NCI-H2029 treated with DMSO at 0.1 percent for 48 hours (cell line): ENCODE measurements around the gene LOXL3.
A peak's percentile ranks its signal among the peaks of the same experiment; 100 is the strongest.

Source experiments
- DNase-seq: peaks from one replicate; lab custom pipeline; 2025; lab: John Stamatoyannopoulos, UW

Gene LOXL3, protein sequence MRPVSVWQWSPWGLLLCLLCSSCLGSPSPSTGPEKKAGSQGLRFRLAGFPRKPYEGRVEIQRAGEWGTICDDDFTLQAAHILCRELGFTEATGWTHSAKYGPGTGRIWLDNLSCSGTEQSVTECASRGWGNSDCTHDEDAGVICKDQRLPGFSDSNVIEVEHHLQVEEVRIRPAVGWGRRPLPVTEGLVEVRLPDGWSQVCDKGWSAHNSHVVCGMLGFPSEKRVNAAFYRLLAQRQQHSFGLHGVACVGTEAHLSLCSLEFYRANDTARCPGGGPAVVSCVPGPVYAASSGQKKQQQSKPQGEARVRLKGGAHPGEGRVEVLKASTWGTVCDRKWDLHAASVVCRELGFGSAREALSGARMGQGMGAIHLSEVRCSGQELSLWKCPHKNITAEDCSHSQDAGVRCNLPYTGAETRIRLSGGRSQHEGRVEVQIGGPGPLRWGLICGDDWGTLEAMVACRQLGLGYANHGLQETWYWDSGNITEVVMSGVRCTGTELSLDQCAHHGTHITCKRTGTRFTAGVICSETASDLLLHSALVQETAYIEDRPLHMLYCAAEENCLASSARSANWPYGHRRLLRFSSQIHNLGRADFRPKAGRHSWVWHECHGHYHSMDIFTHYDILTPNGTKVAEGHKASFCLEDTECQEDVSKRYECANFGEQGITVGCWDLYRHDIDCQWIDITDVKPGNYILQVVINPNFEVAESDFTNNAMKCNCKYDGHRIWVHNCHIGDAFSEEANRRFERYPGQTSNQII

GRCh38 chr2:74553892-74554819 is at the start of gene LOXL3, which contains the start of gene DOK1:
Gene LOXL3, minus strand, starts transcription at chr2:74553942. Its CDS starts 1,308 bp downstream, at chr2:74552634.
Gene DOK1, plus strand, starts transcription at chr2:74554720. Its CDS starts 35 bp downstream, at chr2:74554755.
- no peak for DNase-seq

GRCh38 chr2:74602586-74603281 is 49.0 kb upstream of the LOXL3 start:
- DNase-seq = no peak

DNA sequence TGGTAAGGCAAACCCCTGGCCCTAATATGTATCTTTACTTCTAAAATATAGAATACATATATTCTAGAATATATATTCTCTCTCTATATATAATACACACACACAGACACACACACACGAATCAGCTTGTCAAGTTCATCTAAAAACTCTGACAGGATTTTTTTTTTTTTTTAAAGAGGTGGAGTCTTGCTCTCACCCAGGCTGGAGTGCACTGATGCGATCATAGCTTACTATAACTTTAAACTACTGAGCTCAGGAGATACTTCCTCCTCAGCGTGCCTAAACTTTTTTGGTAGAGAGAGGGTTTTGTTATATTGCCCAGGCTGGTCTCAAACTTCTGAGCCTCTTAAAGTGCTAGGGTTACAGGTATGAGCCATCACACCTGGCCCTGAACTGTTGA is 45.9 kb upstream of the LOXL3 start:
- no peak for DNase-seq

- peak; percentile 11 for DNase-seq
These were observed 43.7 kb upstream of the LOXL3 start for GRCh38 chr2:74597410-74597809.

- DNase-seq = no peak
These were observed 42.8 kb upstream of the LOXL3 start for GRCh38 chr2:74596584-74596983.

DNA sequence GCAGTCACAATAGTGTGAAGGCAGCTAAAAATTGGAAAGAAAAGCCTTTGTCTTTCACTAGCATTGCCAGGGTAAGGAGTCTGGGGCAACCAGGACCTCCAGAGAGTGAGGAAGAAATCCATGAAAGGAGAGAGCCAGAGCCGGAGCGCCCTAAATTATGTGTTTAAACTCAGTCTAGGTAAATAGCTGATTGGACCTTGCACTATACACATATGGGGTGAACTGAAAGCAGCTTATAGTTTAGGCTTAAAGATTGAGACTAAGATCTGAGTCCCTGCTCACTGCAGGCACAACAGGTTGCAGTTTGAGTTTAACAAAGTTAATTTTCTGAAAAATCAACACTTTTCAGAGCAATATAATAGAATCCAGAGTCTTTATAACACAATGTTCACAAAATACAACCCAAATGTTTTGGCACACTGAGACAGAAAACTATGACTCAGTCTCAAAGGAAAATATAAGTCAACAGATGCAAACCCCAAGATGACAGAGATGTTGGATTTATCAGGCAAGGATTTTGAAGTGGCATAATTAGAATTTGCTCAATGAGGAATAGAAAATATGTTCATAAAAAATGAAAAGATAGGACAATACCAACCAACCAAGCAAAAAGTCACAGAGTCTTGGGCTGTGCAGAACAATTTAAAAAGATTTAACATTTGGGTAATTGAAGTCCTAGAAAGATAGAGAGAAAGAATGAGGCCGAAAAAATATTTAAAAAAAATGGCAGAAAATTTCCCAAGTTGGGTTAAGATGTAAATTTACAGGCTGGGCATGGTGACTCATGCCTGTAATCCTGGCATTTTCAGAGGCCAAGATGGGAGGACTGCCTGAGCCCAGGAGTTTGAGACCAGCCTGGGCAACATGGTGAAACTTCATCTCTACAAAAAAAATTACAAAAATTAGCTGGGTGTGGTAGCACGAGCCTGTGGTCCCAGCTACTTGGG is 40.4 kb upstream of the LOXL3 start:
- DNase-seq = no peak

DNA sequence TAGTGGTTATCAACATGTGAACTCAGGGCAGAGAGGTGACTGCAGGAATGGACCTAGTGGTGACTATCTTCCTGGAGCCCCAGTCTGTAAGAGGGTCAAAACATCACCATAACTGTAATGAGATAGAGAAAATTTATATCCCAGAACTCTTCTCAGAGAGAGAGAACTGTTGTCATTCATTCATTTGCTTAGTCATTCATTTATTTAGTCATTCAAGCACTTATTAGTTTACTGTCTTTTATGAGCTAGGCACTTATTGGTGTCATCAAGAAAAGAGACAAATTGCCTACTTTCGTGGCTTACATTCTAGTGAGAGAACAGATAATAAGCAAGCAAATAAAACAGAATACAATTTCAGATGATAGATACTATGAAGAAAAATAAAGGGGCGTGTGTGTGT is 34.9 kb upstream of the LOXL3 start:
- no peak for DNase-seq

GRCh38 chr2:74587664-74588277 is 34.0 kb upstream of the LOXL3 start:
- peak; percentile 4 for DNase-seq

GRCh38 chr2:74585406-74586185 is 31.9 kb upstream of the LOXL3 start:
- DNase-seq = no peak

- DNase-seq = no peak
These were observed 30.4 kb upstream of the LOXL3 start for GRCh38 chr2:74584088-74584645.

DNA sequence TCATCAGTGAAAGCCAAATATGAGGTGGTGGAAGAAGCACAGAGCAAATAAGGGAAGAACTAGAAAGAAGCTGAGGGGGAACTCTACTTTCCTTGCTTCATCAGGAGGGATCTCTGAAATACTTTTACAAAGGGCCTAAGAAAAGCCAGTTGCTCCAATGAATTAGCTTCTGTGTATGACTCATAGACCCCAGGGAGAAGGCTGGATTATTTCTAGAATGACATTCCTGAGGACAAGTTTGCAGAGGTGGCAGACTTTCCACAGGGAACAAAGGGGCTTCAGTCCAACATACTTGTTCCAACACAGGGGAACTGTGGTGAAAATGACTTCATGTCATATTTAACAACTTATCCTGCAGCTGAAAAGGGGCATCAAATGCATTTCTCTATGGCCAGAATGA is 29.8 kb upstream of the LOXL3 start:
- no peak for DNase-seq

DNA sequence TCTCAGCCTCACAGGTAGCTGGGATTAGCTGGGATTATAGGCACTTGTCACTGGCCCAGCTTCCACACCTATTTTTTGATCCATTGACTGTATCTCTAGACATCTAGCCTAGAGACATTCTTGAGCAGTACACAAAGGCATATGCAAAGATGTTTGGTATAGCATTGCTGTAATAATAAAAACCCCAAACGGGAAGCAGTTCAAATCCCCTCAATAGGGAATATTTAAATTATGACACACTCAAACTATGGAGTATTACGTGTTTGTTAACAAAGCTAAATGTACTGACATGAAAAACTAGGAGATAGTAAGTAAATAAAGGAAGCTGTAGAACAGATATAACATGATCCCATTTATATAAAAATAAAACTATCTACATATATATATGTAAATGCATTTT is 28.4 kb upstream of the LOXL3 start:
- DNase-seq = no peak

DNA sequence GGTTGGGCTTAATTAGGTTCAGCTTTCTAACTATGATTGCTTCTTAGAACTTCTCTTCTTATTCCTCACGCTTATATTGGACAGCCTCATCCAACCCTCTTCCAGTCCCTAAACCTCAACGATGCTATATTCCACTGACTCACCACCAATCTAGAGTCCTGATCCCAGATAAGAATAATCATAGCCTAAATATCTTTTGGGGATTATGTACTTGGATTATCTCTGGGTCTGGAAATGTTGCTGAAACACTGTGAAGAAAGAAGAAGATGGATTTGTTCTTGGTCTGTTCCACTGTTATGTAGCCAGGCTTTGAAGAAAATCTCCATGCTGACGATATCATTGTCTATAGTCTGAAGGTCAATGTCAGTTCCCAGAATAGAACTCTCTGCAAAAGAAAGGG is 27.7 kb upstream of the LOXL3 start:
- DNase-seq = no peak

DNA sequence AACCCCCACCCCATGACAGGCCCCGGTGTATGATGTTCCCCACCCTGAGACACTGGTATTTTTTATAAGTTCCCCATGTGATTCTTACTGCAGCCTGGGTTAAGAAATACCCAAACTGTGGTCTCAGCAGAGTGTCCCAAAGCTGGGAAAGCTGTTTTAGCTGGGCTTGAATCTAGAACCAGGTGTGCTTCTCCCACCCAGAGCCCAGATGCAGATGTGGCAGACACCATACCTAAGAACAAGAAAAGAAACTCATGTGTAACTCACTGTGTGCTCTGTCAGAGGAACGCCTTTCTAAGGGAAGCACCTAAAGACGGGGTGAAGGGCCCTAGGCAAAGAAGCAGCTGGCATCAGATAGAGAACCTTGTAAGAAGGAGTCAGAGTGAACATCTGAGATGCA is 24.7 kb upstream of the LOXL3 start:
- no peak for DNase-seq

DNA sequence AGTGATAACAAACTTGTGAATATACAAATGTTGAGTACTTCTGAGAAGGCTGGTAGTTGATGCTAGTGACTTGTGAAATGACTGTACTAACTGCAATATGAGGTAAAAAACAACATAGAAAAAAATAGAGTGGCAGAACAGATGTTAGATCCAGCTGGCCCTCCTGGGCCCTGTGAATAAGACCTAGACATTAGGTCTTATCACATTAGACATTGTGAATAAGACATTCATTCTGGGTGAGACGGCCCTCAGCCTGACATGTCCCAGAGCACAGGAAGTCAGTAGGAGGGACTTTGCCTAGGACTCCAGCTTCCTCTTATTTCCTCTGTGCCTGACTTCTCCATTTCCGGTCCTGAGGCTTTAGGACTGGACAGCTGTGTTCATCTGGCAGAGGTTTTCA is 23.7 kb upstream of the LOXL3 start:
- DNase-seq = no peak

- no peak for DNase-seq
These were observed 23.1 kb upstream of the LOXL3 start for GRCh38 chr2:74576863-74577229.

- no peak for DNase-seq
These were observed 22.6 kb upstream of the LOXL3 start for GRCh38 chr2:74576211-74576862.

DNA sequence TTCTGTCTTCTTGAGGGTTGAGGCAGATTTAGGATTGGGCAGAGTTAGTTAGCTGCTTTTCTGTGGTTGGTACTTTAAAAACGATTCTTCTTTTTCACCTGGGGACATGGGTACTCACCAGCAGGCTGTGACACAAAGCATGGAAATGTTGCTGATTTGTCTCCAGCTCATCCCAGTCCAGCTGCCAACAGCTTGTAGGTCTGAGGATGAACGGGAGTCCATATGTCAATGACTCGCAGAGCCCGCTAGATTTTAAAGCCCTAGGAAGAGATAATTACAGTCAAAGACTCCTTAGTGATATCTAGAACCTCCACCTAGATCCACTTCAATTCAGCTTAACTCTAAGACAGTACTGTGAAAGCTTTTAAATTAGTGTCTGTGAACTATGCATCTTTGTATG is 21.6 kb upstream of the LOXL3 start:
- DNase-seq = no peak
